Thyroid gland (tissue), 4 donors: ENCODE results near the gene SNAP91. TPM values are rescaled to one million over a fixed set of nuclear protein-coding genes. Genes with fewer than 3 reads are reported as not detected.

Experiments used
- DNase-seq, 2 donors: peaks; one replicate each; pipeline ENCODE4 v3.0.0-alpha.2; 2019
- H3K27ac ChIP-seq, 3 donors: fragments of 200-600 bp; sonication (generic); 1 replicate in 2 of 3; 2 replicates in 1 of 3; pipeline ENCODE4 v1.5.1; 2016 to 2019; ENCODE audit warnings: mild to moderate bottlenecking in 1 of 3, moderate library complexity in 1 of 3
- H3K27me3 ChIP-seq: fragments of 200-600 bp; sonication (generic); one replicate; pipeline ENCODE4 v1.5.1; 2019
- H3K36me3 ChIP-seq, 2 donors: fragments of 200-600 bp; sonication (generic); one replicate each; pipeline ENCODE4 v1.5.1; 2016 to 2019
- H3K4me1 ChIP-seq, 2 donors: fragments of 200-600 bp; sonication (generic); one replicate each; pipeline ENCODE4 v1.5.1; 2017 to 2019
- H3K4me3 ChIP-seq, 3 donors: fragments of 200-600 bp; sonication (generic); replicated peaks in 1 of 3; 1 replicate in 2 of 3; 2 replicates in 1 of 3; pipeline ENCODE4 v1.5.1; 2016; ENCODE audit warnings: mild to moderate bottlenecking in 1 of 3
- H3K9me3 ChIP-seq: fragments of 200-600 bp; sonication (generic); one replicate; pipeline ENCODE4 v1.5.1; 2017
- POLR2A ChIP-seq, 2 donors: fragments of 450-650 bp; IDR thresholded peaks; one replicate each; pipeline ENCODE4 v1.6.1; 2017; ENCODE audit warnings: antibody characterized with exemption in 2 of 2, mild to moderate bottlenecking in 2 of 2, moderate library complexity in 1 of 2
- WGBS, 2 donors: methylation state at CpG; one replicate each; pipeline ENCODE4 v1.1.5; 2017; 5-methylcytosine and 5-hydroxymethylcytosine counted together
- intact Hi-C: fragments of 100-400 bp; cut with DNase I; formaldehyde crosslinking; loops from one replicate; pipeline ENCODE4 v1.15.1; 2023
- total RNA-seq, 4 donors: library from RNA; depleted of rRNA; stranded (reverse); fragments of >200 nt; gene quantifications; one replicate each; pipeline ENCODE4 v1.2.3, GENCODE V29; 2016
- TF ChIP-seq, protein P1 (sequence below), 6 experiments: fragments of 200-600 bp in 3 of 6; fragments of 450-650 bp in 3 of 6; sonication (generic) in 3 of 6; IDR thresholded peaks; one replicate each; pipeline ENCODE4 v1.5.1; 2016 to 2019; ENCODE audit warnings: antibody characterized with exemption in 6 of 6, mild to moderate bottlenecking in 2 of 6, inconsistent platforms in 1 of 6, moderate library complexity in 1 of 6

The SNAP91 gene
- total RNA-seq, 4 donors from 2014 or later: 0.50 to 3.4 (median 1.8) TPM

DNA sequence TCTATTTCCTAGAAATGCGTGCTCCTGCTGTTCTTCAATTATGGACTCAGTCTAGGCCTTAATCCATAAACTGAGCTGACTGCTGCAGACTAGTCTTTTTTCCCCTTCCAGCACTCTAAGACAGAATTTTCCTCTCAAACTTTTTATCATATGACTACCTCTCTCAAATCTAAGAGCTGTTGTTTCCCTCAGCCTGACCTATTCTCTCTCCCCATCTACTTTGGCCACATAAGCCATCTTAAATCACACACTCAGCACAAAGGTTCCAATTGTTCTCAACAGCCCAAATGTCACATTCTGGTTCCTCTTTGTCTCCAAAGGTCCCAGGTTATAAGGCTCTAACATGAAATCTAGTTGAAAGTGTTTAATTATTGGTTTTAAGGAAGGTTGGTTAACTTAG, 111.4 kb downstream of the SNAP91 start:
- intact Hi-C loops: no loop called here
- Histone ChIP-seq H3K27ac (no peak overlapping the region), H3K27me3 (no peaks in the 10 kb centered on the region), H3K4me3 (no peak overlapping the region), H3K9me3 (no peaks in the 10 kb centered on the region), H3K36me3 (no peaks in the 10 kb centered on the region), H3K4me1 (no peaks in the 10 kb centered on the region)
- TF ChIP-seq, protein P1, sequence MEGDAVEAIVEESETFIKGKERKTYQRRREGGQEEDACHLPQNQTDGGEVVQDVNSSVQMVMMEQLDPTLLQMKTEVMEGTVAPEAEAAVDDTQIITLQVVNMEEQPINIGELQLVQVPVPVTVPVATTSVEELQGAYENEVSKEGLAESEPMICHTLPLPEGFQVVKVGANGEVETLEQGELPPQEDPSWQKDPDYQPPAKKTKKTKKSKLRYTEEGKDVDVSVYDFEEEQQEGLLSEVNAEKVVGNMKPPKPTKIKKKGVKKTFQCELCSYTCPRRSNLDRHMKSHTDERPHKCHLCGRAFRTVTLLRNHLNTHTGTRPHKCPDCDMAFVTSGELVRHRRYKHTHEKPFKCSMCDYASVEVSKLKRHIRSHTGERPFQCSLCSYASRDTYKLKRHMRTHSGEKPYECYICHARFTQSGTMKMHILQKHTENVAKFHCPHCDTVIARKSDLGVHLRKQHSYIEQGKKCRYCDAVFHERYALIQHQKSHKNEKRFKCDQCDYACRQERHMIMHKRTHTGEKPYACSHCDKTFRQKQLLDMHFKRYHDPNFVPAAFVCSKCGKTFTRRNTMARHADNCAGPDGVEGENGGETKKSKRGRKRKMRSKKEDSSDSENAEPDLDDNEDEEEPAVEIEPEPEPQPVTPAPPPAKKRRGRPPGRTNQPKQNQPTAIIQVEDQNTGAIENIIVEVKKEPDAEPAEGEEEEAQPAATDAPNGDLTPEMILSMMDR (IDR thresholded peaks at IDR 0.05): no peak
- TF ChIP-seq POLR2A (IDR thresholded peaks at IDR 0.05): no peak
- DNase-seq: no peak
- WGBS, 2 donors: 88 to 93% methylated on average over 1 of the region's 1 CpG

DNA sequence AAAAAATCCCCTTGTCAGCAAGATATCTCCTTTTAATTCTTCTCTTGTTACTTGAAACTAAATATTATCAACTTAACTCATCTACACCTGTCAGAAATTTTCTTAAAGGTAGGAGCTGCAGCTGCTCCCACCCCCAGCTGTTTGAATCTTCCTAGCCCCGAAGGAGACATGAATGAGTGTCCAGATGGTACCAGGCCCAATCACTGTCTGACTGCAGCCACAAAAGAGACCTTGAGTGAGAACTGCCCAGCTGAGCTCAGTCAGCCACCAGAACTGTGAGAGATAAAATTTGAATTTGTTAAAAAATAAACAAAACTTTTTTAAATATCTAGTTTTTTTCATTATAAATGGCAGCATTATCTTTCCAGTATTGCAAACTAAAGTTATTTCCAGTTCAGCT, 111.8 kb downstream of the SNAP91 start:
- intact Hi-C loops: no loop called here
- H3K9me3 ChIP-seq: no peaks in the 10 kb centered on the region
- H3K4me3 ChIP-seq: no peak overlapping the region
- H3K36me3 ChIP-seq: no peaks in the 10 kb centered on the region
- H3K27me3 ChIP-seq: no peaks in the 10 kb centered on the region
- no peaks in the 10 kb centered on the region for H3K4me1 ChIP-seq
- WGBS, 2 donors: 57 to 82% methylated on average over 1 of the region's 1 CpG
- TF ChIP-seq, protein P1 (IDR thresholded peaks at IDR 0.05): no peak
- TF ChIP-seq POLR2A (IDR thresholded peaks at IDR 0.05): no peak
- no peak for DNase-seq
- no peak overlapping the region for H3K27ac ChIP-seq

DNA sequence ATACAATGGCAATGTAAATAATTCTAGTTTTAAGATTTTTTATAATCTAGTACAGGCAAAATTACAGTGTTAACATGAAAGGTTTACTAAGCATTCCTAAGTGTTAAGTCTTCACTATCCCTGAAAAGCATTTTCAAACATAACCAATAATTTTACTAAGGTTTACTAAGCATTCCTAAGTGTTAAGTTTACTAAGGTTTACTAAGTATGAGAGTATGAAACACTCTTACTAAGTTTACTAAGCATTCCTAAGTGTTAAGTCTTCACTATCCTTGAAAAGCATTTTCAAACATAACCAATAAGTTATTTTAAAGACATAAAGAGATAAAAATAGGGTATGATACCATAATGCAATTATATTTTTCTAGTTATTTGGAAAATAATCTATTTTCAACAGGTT, 114.0 kb downstream of the SNAP91 start:
- H3K27me3 ChIP-seq: no peaks in the 10 kb centered on the region
- H3K4me3 ChIP-seq: no peak overlapping the region
- H3K4me1 ChIP-seq: no peaks in the 10 kb centered on the region
- no peak overlapping the region for H3K27ac ChIP-seq
- no peak for DNase-seq
- no peaks in the 10 kb centered on the region for H3K9me3 ChIP-seq
- TF ChIP-seq, protein P1 (IDR thresholded peaks at IDR 0.05): no peak
- TF ChIP-seq POLR2A (IDR thresholded peaks at IDR 0.05): no peak
- H3K36me3 ChIP-seq: no peaks in the 10 kb centered on the region
- intact Hi-C loops: no loop called here

DNA sequence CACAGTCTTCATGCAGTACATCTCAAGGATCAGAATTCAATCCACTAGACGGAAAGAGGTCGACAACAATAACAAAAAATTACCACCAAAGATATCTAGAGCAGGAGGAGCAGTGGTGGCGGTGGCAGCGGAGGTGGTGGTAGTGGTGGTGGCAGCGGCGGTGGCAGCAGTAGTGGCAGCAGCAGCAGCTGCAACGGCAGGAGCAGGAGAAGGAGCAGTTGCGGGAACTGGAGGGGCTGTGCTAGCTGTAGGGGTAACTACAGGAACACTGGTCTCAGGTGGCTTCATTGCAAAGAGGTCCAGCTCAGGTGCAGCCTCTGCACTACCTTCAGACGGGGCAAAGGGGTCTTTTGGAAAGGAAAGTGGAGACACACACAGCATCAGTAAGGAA, 115.5 kb downstream of the SNAP91 start:
- 90 to 94% methylated on average over 9 of the region's 9 CpGs for WGBS, 2 donors
- no peak for DNase-seq
- no peak overlapping the region for H3K27ac ChIP-seq

DNA sequence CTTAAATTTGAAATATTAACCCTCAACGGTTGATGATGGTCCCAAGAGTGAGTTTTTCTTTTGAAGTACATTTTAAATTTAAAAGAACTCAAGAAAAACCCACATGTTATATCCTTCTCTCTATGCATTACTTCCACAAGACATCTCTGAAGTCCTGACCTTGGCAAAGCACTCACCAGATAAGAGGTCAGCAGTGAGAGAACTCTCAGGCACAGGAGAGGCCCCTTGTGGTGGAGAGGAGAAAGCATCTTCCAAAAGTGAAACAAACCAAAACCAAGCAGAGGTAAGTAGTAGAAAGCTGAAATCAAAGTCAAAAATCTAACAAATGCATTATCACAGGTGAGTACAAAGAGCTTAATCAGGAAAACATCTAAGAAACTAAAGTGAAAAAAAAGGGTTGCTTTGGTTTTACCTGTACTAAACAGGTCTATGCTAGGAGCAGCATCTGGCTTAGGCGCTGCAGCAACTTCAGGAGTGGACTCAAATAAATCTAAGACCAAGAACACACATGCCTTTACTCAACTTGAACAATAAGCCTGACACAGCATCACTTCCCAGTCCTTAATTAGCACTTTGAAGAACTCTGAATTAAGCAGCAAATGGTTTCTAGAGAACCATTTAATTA, 116.0 kb downstream of the SNAP91 start:
- DNase-seq: peak; percentile 13 to 32
- Histone ChIP-seq H3K27me3 (no peaks in the 10 kb centered on the region), H3K4me3 (no peak overlapping the region), H3K27ac (no peak overlapping the region), H3K4me1 (no peaks in the 10 kb centered on the region), H3K36me3 (no peaks in the 10 kb centered on the region), H3K9me3 (no peaks in the 10 kb centered on the region)
- no peak for TF ChIP-seq POLR2A (IDR thresholded peaks at IDR 0.05)
- TF ChIP-seq, protein P1 (IDR thresholded peaks at IDR 0.05): peak in 4 of 6 experiments; percentile 29 to 55 (median 44)
- WGBS, 2 donors: 78 to 81% methylated on average over 2 of the region's 2 CpGs
- intact Hi-C loops: no loop called here

More for the DNA sequence above, 115.5 kb downstream of the SNAP91 start:
- TF ChIP-seq, protein P1 (IDR thresholded peaks at IDR 0.05): no peak
- TF ChIP-seq POLR2A (IDR thresholded peaks at IDR 0.05): no peak
- H3K36me3 ChIP-seq: no peaks in the 10 kb centered on the region
- intact Hi-C loops: no loop called here
- no peaks in the 10 kb centered on the region for H3K4me1 ChIP-seq
- no peaks in the 10 kb centered on the region for H3K9me3 ChIP-seq
- H3K27me3 ChIP-seq: no peaks in the 10 kb centered on the region
- H3K4me3 ChIP-seq: no peak overlapping the region
